Lung (tissue), 12 donors: Measurements from ENCODE around the gene NTHL1. TPM values are rescaled to one million over a fixed set of nuclear protein-coding genes. Genes with fewer than 3 reads are reported as not detected.

Experiments used
- ATAC-seq: fragments of 200-7000 bp; cut with Tn5 transposase; one replicate; pipeline ENCODE4 v1.9.1; 2020; ENCODE audit warnings: moderate number of reproducible peaks; ENCODE audit not compliant: insufficient read depth, low FRiP score
- DNase-seq, 3 donors: peaks; one replicate each; pipeline ENCODE4 v3.0.0-alpha.2; 2013 to 2017
- H3K27ac ChIP-seq, 2 donors: one replicate each; pipeline ENCODE4 v1.5.1; 2013; ENCODE audit warnings: mild to moderate bottlenecking in 2 of 2, moderate library complexity in 2 of 2, control low read depth in 1 of 2, inconsistent platforms in 1 of 2, low read depth in 1 of 2, low read length in 1 of 2
- H3K27me3 ChIP-seq, 3 donors: one replicate each; pipeline ENCODE4 v1.5.1; 2013; ENCODE audit warnings: low read length in 2 of 3; ENCODE audit not compliant: control insufficient read depth in 3 of 3, insufficient read depth in 3 of 3
- H3K36me3 ChIP-seq, 4 donors: one replicate each; pipeline ENCODE4 v1.5.1; 2013; ENCODE audit warnings: low read length in 4 of 4, mild to moderate bottlenecking in 1 of 4, moderate library complexity in 1 of 4; ENCODE audit not compliant: control insufficient read depth in 4 of 4, insufficient read depth in 4 of 4
- H3K4me1 ChIP-seq, 5 donors: one replicate each; pipeline ENCODE4 v1.5.1; 2013; ENCODE audit warnings: low read length in 5 of 5, mild to moderate bottlenecking in 2 of 5, moderate library complexity in 1 of 5; ENCODE audit not compliant: control insufficient read depth in 5 of 5, insufficient read depth in 5 of 5
- H3K4me3 ChIP-seq: one replicate; pipeline ENCODE4 v1.5.1; 2013; ENCODE audit warnings: mild to moderate bottlenecking, control low read depth, moderate library complexity
- H3K9ac ChIP-seq, 2 donors: one replicate each; pipeline ENCODE4 v1.5.1; 2013; ENCODE audit warnings: low read length in 2 of 2, control low read depth in 1 of 2; ENCODE audit not compliant: insufficient read depth in 1 of 2
- H3K9me3 ChIP-seq, 4 donors: one replicate each; pipeline ENCODE4 v1.5.1; 2013; ENCODE audit warnings: low read length in 3 of 4, mild to moderate bottlenecking in 1 of 4, moderate library complexity in 1 of 4; ENCODE audit not compliant: control insufficient read depth in 4 of 4, insufficient read depth in 3 of 4
- WGBS, 2 donors: extraction: QIAGEN DNeasy Blood & Tissue Kit; methylation state at CpG; one replicate each; pipeline ENCODE4 v1.1.7; 2013; 5-methylcytosine and 5-hydroxymethylcytosine counted together
- polyA plus RNA-seq, 2 donors: library from polyadenylated mRNA; stranded (reverse); fragments of 200-250 nt; gene quantifications; one replicate each; pipeline ENCODE4 v1.2.1, GENCODE V29; 2013
- total RNA-seq, 2 donors: library from RNA; depleted of rRNA in 1 of 2; stranded (reverse); fragments of >200 nt in 1 of 2; gene quantifications; one replicate each; pipeline ENCODE4 v1.2.1, GENCODE V29; 2014 to 2021
- TF ChIP-seq, protein P1 (sequence below): IDR thresholded peaks from 2 replicates; pipeline ENCODE4 v1.5.1; 2012; ENCODE audit warnings: mild to moderate bottlenecking; ENCODE audit errors: control extremely low read depth, extremely low read depth
- donor health status: control.
- donor health status: control.
- donor health status: Bipolar disorder and iron deficiency.
- donor health status: healthy.
- donor health status: DM: yes; HTN: yes; CAD: no.

Gene NTHL1
- total and polyA plus RNA-seq, 4 donors, result 19.3 to 43.5 (median 29.1) TPM

DNA sequence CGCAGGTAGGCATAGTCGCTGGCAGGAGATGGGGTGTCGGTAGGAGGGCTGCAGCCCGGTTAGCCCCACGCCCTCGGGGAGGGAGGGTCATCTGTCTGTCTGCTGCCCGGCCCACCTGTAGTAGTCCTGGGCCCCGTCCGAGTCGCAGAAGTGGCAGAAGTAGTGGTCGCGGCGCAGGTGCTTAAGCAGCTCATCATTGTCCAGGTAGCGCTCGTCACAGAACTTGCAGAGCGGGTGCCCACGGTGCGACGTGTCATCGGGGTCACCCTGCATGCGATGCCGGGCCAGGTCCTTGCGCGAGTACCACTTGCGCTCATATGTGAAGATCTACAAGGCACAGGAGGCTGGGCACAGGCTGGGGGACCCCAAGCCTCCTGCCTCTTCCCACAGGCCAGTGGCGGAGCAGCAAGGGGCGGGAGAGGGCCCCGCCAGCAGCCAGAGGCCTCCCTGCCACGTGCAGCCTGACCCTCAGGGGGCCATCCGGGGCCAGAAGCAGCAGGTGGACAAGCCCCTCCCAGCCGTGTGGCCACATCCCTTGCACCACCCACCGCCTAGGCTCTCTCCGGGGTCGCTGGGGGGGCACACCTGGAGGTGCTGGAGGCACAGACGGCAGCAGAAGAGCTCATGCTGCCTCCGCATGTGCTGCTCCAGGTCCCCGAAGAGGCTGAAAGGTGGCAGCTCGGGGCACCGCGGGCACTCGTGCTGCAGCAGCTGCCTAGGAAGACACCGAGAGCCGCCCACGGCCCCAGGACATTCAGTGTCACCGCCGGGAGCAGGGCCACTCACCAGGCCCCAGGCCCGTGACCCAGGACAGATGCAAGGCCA, 45.0 kb downstream of the NTHL1 start:
- no peak overlapping the region for H3K9ac ChIP-seq
- WGBS, 2 donors, result 93 to 94% methylated on average over 47 of the region's 47 CpGs
- ATAC-seq (no peak), DNase-seq (no peak)
- no peaks in the 10 kb centered on the region for H3K9me3 ChIP-seq
- H3K27me3 ChIP-seq, result no peaks in the 10 kb centered on the region
- no peak overlapping the region for H3K4me3 ChIP-seq
- TF ChIP-seq, protein P1, sequence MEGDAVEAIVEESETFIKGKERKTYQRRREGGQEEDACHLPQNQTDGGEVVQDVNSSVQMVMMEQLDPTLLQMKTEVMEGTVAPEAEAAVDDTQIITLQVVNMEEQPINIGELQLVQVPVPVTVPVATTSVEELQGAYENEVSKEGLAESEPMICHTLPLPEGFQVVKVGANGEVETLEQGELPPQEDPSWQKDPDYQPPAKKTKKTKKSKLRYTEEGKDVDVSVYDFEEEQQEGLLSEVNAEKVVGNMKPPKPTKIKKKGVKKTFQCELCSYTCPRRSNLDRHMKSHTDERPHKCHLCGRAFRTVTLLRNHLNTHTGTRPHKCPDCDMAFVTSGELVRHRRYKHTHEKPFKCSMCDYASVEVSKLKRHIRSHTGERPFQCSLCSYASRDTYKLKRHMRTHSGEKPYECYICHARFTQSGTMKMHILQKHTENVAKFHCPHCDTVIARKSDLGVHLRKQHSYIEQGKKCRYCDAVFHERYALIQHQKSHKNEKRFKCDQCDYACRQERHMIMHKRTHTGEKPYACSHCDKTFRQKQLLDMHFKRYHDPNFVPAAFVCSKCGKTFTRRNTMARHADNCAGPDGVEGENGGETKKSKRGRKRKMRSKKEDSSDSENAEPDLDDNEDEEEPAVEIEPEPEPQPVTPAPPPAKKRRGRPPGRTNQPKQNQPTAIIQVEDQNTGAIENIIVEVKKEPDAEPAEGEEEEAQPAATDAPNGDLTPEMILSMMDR, result no peak
- H3K4me1 ChIP-seq, result peaks cover 0 to 33% (median 6%) of the 10 kb centered on the region in 5 donors
- H3K27ac ChIP-seq, result no peak overlapping the region
- peaks cover 1 to 56% (median 26%) of the 10 kb centered on the region in 4 donors for H3K36me3 ChIP-seq

DNA sequence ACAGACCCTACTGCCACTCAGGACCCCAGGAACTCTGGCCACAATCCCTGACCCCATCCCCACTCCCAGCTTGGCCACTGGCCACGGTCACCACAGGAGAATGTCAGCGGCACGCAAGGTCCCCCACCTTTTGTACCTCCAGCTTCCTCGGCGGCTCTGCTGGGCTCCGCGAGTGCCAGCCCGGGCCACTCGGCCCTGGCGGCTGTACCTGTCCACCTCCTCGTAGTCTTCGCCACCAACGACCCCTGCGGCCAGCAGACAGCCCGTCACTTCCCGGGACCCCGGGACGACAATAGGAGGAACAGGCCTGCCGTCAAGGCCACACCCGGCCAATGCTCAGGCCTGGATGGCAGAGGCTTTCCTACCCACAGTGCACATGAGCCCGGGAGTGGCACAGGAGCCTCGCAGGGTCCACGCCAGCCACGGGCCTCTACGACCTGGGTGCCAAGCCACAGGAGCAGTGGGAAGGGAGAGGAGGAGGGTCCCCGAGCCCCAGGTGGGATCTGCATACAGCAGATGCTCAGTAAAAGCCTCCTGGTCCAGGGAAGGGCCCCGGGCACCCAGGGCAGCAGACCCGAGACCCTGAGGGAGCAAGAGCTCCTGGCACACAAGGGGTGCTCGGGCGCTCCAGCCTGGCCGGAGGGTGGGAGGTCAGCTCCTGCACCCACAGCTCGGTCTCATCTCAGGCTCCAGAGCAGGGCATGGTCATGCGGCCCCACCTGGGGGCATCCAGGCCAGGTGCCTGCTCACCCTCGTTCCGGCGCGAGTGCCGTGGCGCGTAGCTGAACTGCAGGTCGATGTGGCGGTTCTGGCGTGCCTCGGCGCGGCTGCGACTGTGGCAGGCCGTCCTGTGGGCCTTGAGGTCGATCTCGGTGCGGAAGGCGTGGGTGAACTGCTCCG, 45.9 kb downstream of the NTHL1 start:
- Histone ChIP-seq H3K9me3 (no peaks in the 10 kb centered on the region), H3K4me3 (no peak overlapping the region), H3K9ac (no peak overlapping the region), H3K4me1 (peaks cover 0 to 24% (median 6%) of the 10 kb centered on the region in 5 donors), H3K36me3 (peaks cover 0 to 58% (median 26%) of the 10 kb centered on the region in 4 donors), H3K27ac (no peak overlapping the region), H3K27me3 (no peaks in the 10 kb centered on the region)
- DNase-seq (no peak), ATAC-seq (no peak)
- WGBS, 2 donors, result 96% methylated on average over 51 to 53 of the region's 53 CpGs
- TF ChIP-seq, protein P1, result no peak

DNA sequence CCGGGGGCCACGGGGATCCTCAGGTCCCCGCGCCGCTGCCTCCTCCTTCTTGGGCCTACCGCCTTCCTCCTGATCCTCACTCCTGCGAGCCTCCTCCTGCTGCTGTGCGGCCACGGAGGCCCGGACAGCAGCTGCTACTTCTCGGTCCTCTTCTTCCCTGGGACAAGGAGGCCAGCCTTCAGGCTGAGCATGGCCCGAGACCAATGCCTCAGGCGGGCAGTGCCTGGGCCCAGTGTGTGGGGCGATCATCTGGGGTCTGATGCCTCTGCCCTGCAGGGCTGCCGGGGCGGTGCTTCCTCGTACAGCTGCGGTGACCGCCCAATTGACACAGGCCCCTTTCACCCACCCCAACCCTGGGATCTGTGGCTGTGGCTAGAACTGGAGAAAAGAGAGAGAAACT, 46.6 kb downstream of the NTHL1 start:
- Histone ChIP-seq H3K27me3 (no peaks in the 10 kb centered on the region), H3K9ac (no peak overlapping the region), H3K27ac (no peak overlapping the region), H3K9me3 (no peaks in the 10 kb centered on the region), H3K4me3 (no peak overlapping the region), H3K36me3 (peaks cover 0 to 58% (median 26%) of the 10 kb centered on the region in 4 donors), H3K4me1 (peaks cover 0 to 21% (median 6%) of the 10 kb centered on the region in 5 donors)
- DNase-seq (no peak), ATAC-seq (no peak)
- TF ChIP-seq, protein P1, result no peak
- 96 to 97% methylated on average over 19 of the region's 19 CpGs for WGBS, 2 donors
